Measurements from ENCODE around the gene TEN1.

The TEN1 gene

DNA sequence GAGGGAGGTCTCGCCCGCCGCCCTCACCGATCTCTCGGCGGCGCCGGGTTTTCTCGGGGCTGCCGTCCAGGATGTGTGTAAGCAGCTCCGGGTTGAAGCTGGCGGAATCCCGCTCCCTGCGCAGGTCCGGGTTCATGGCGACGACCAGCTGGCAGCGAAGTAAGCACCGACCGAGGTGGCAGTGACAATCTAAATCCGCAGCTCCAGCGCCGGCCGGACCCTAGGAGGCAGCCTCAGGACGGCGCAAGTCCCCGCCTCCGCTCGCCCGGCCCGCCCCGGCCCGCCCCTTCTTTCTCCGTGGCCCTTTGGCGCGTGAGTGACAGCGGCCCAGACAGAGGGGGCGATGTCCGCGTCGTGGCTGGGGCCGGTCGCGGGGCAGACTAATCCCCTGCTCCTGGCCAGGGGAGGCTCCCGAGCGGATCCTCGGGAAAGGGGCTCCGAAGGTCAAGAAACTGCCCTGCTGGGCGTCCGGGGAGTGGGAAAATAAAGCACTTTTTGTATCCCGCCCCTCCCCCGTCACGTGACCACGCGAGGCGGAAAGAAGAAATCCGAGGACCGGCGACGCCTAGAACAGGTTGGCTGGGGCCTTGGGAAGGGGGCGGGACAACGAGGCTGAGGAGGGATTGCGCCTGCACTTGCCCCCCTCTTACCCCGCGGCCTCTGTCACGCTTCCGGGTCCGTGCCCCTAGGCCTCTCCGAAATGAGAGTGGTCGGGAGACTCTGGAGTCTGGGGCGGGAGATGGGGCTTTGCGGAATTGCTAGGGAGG, at the start of gene TEN1, which contains the start of gene ACOX1 (continued):
- TF ChIP-seq ZSCAN18 (tag by site-specific recombination; IDR thresholded peaks at IDR 0.05) = no peak
- TF ChIP-seq ZNF132 (tag by site-specific recombination; IDR thresholded peaks at IDR 0.05; ENCODE audit: borderline replicate concordance) = no peak
- no peak for TF ChIP-seq ZNF585B (tag by site-specific recombination; IDR thresholded peaks at IDR 0.05)
- peak; percentile 34 for TF ChIP-seq ZBTB17 (tag by site-specific recombination; IDR thresholded peaks at IDR 0.05)
- TF ChIP-seq ZFHX2 (tag by site-specific recombination; conservative IDR thresholded peaks at IDR 0.05) = peak; percentile 68
- no peak for TF ChIP-seq ZNF837 (tag by site-specific recombination; IDR thresholded peaks at IDR 0.05)
- TF ChIP-seq, protein P1, sequence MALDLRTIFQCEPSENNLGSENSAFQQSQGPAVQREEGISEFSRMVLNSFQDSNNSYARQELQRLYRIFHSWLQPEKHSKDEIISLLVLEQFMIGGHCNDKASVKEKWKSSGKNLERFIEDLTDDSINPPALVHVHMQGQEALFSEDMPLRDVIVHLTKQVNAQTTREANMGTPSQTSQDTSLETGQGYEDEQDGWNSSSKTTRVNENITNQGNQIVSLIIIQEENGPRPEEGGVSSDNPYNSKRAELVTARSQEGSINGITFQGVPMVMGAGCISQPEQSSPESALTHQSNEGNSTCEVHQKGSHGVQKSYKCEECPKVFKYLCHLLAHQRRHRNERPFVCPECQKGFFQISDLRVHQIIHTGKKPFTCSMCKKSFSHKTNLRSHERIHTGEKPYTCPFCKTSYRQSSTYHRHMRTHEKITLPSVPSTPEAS (tag by site-specific recombination; IDR thresholded peaks at IDR 0.05) = no peak
- TF ChIP-seq WT1 (tag by site-specific recombination; IDR thresholded peaks at IDR 0.05) = peak; percentile 85
- peak; percentile 63 for TF ChIP-seq GLIS2 (tag by site-specific recombination; IDR thresholded peaks at IDR 0.05)
- peak; percentile 77; the same call in 1 of the 2 replicates for TF ChIP-seq ZSCAN30 (tag by site-specific recombination; IDR thresholded peaks at IDR 0.05)
- no peak for TF ChIP-seq ZNF302 (tag by site-specific recombination; IDR thresholded peaks at IDR 0.05; ENCODE audit: low read depth)
- no peak for TF ChIP-seq OVOL3 (tag by site-specific recombination; IDR thresholded peaks at IDR 0.05)
- TF ChIP-seq GLI2 (tag by site-specific recombination; IDR thresholded peaks at IDR 0.05; ENCODE audit: borderline replicate concordance, low read depth) = no peak
- 0 out of 2 replicates have a peak, but pooled peaks have one; percentile 3 for TF ChIP-seq TSHZ1 (tag by site-specific recombination; IDR thresholded peaks at IDR 0.05; ENCODE audit: borderline replicate concordance)
- TF ChIP-seq, protein P2, sequence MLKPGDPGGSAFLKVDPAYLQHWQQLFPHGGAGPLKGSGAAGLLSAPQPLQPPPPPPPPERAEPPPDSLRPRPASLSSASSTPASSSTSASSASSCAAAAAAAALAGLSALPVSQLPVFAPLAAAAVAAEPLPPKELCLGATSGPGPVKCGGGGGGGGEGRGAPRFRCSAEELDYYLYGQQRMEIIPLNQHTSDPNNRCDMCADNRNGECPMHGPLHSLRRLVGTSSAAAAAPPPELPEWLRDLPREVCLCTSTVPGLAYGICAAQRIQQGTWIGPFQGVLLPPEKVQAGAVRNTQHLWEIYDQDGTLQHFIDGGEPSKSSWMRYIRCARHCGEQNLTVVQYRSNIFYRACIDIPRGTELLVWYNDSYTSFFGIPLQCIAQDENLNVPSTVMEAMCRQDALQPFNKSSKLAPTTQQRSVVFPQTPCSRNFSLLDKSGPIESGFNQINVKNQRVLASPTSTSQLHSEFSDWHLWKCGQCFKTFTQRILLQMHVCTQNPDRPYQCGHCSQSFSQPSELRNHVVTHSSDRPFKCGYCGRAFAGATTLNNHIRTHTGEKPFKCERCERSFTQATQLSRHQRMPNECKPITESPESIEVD (tag by site-specific recombination; IDR thresholded peaks at IDR 0.05) = no peak; the same call in 1 of the 2 replicates
- peak; percentile 93 for TF ChIP-seq ZNF341 (tag by site-specific recombination; IDR thresholded peaks at IDR 0.05; ENCODE audit: low read depth)
- TF ChIP-seq REPIN1 (tag by site-specific recombination; IDR thresholded peaks at IDR 0.05; ENCODE audit: low read depth) = no peak
- no peak; the same call in 1 of the 2 replicates for TF ChIP-seq ZNF843 (tag by site-specific recombination; IDR thresholded peaks at IDR 0.05)
- 0 out of 2 replicates have a peak, but pooled peaks have one; percentile 45 for TF ChIP-seq ZNF24 (tag by site-specific recombination; IDR thresholded peaks at IDR 0.05)
- TF ChIP-seq ZNF558 (tag by site-specific recombination; IDR thresholded peaks at IDR 0.05) = no peak
- no peak for TF ChIP-seq ZNF529 (tag by site-specific recombination; IDR thresholded peaks at IDR 0.05; ENCODE audit: insufficient replicate concordance)
- no peak for TF ChIP-seq MYNN (tag by site-specific recombination; IDR thresholded peaks at IDR 0.05; ENCODE audit: borderline replicate concordance)
- TF ChIP-seq ZNF174 (tag by site-specific recombination; IDR thresholded peaks at IDR 0.05) = no peak
- TF ChIP-seq ZNF549 (tag by site-specific recombination; IDR thresholded peaks at IDR 0.05) = no peak
- TF ChIP-seq ZBTB11 (tag by site-specific recombination; conservative IDR thresholded peaks at IDR 0.05; ENCODE audit: low read depth) = peak; percentile 90
- TF ChIP-seq BCL6B (tag by site-specific recombination; IDR thresholded peaks at IDR 0.05) = no peak
